ENCODE measurements around the gene ITCH. TPM values are rescaled to one million over a fixed set of nuclear protein-coding genes. Genes with fewer than 3 reads are reported as not detected.
"Not testable (repeated sequence)": the region's sequence is repeated elsewhere in the genome, so short reads cannot be mapped to it uniquely, and the experiment has no call there.

The ITCH gene
- total RNA-seq, 1 experiment from 2014 or later = 68.3 TPM

GRCh38 chr20:34377072-34377847 is 14.2 kb downstream of the ITCH start:
- no peak for TF ChIP-seq CTCF (IDR thresholded peaks at IDR 0.05; ENCODE audit: unreplicated experiment)
- no peak overlapping the region for H3K4me3 Mint-ChIP-seq (ENCODE audit: unreplicated experiment)
- no peaks in the 10 kb centered on the region for H3K9me3 Mint-ChIP-seq (ENCODE audit: unreplicated experiment)
- BruUV-seq (replicated peaks) = no TSS peak
- peak overlapping the region; percentile 25 for H3K27ac Mint-ChIP-seq (ENCODE audit: low read depth, unreplicated experiment)
- ChIA-PET CTCF (interaction anchor here (2.3 to 2.8 kb wide), 2 partner anchors 11 to 65 kb away, joined by 11 to 18 read pairs; no protein-coding TSS in a partner anchor), POLR2A (interaction anchor here (1.6 to 5.8 kb wide), 4 partner anchors 14 to 139 kb away, joined by 4 to 48 read pairs (median 6); partner anchors contain the start of genes DYNLRB1 and ITCH)
- H3K4me1 Mint-ChIP-seq (ENCODE audit: insufficient read depth, unreplicated experiment) = no peaks in the 10 kb centered on the region
- H3K27me3 Mint-ChIP-seq (ENCODE audit: insufficient read depth, unreplicated experiment) = no peaks in the 10 kb centered on the region
- DNase-seq (ENCODE audit: unreplicated experiment) = no peak
- peaks cover 83% of the 10 kb centered on the region for H3K36me3 Mint-ChIP-seq (ENCODE audit: insufficient read depth, unreplicated experiment)
- intact Hi-C loops (cut with micrococcal nuclease) = no loop called here

- DNase-seq (ENCODE audit: unreplicated experiment) = no peak
- POLR2A ChIA-PET = no interaction called here
- H3K4me3 Mint-ChIP-seq (ENCODE audit: unreplicated experiment) = no peak overlapping the region
- no peaks in the 10 kb centered on the region for H3K27me3 Mint-ChIP-seq (ENCODE audit: insufficient read depth, unreplicated experiment)
- no peaks in the 10 kb centered on the region for H3K9me3 Mint-ChIP-seq (ENCODE audit: unreplicated experiment)
- H3K27ac Mint-ChIP-seq (ENCODE audit: low read depth, unreplicated experiment) = no peak overlapping the region
- no TSS peak for BruUV-seq (replicated peaks)
- peaks cover 7% of the 10 kb centered on the region for H3K4me1 Mint-ChIP-seq (ENCODE audit: insufficient read depth, unreplicated experiment)
- no peak for TF ChIP-seq CTCF (IDR thresholded peaks at IDR 0.05; ENCODE audit: unreplicated experiment)
- CTCF ChIA-PET = interaction anchor here (1.1 to 1.8 kb wide), 2 partner anchors 69 to 72 kb away, joined by 3 to 6 read pairs; no protein-coding TSS in a partner anchor
- intact Hi-C loops (cut with micrococcal nuclease) = no loop called here
- H3K36me3 Mint-ChIP-seq (ENCODE audit: insufficient read depth, unreplicated experiment) = peaks cover 67% of the 10 kb centered on the region
Measured at GRCh38 chr20:34382174-34382573, 19.1 kb downstream of the ITCH start.

- CTCF ChIA-PET = interaction anchor here (0.7 to 1.2 kb wide), 2 partner anchors 13 to 103 kb away, joined by 4 read pairs; no protein-coding TSS in a partner anchor
- H3K27ac Mint-ChIP-seq (ENCODE audit: low read depth, unreplicated experiment); POLR2A ChIA-PET; intact Hi-C loops (cut with micrococcal nuclease); H3K4me1 Mint-ChIP-seq (ENCODE audit: insufficient read depth, unreplicated experiment); H3K4me3 Mint-ChIP-seq (ENCODE audit: unreplicated experiment); H3K27me3 Mint-ChIP-seq (ENCODE audit: insufficient read depth, unreplicated experiment); DNase-seq (ENCODE audit: unreplicated experiment); H3K9me3 Mint-ChIP-seq (ENCODE audit: unreplicated experiment); BruUV-seq (replicated peaks): not testable (repeated sequence)
- H3K36me3 Mint-ChIP-seq (ENCODE audit: insufficient read depth, unreplicated experiment) = peaks cover 60% of the 10 kb centered on the region
Measured at GRCh38 chr20:34382877-34383455, 19.9 kb downstream of the ITCH start.

GRCh38 chr20:34385464-34385863 is 22.4 kb downstream of the ITCH start:
- no peak overlapping the region for H3K4me3 Mint-ChIP-seq (ENCODE audit: unreplicated experiment)
- H3K27ac Mint-ChIP-seq (ENCODE audit: low read depth, unreplicated experiment) = no peak overlapping the region
- peaks cover 20% of the 10 kb centered on the region for H3K4me1 Mint-ChIP-seq (ENCODE audit: insufficient read depth, unreplicated experiment)
- BruUV-seq (replicated peaks) = no TSS peak
- DNase-seq (ENCODE audit: unreplicated experiment) = no peak
- no peaks in the 10 kb centered on the region for H3K9me3 Mint-ChIP-seq (ENCODE audit: unreplicated experiment)
- ChIA-PET POLR2A (interaction anchor here (0.6 to 2.0 kb wide), 7 partner anchors 12 to 72 kb away, joined by 3 to 28 read pairs (median 3); partner anchors contain the start of gene ITCH), CTCF (interaction anchor here (0.6 to 3.0 kb wide), 3 partner anchors 19 to 396 kb away, joined by 3 to 18 read pairs (median 3); no protein-coding TSS in a partner anchor)
- peaks cover 59% of the 10 kb centered on the region for H3K36me3 Mint-ChIP-seq (ENCODE audit: insufficient read depth, unreplicated experiment)
- no peaks in the 10 kb centered on the region for H3K27me3 Mint-ChIP-seq (ENCODE audit: insufficient read depth, unreplicated experiment)
- no peak for TF ChIP-seq CTCF (IDR thresholded peaks at IDR 0.05; ENCODE audit: unreplicated experiment)
- intact Hi-C loops (cut with micrococcal nuclease) = no loop called here
